HepG2 (cell line): ENCODE measurements around the gene SNRNP200. TPM values are rescaled to one million over a fixed set of nuclear protein-coding genes. Genes with fewer than 3 reads are reported as not detected.

Source experiments
- BORCS8-MEF2B ChIP-seq: sonication (generic); formaldehyde crosslinking; IDR thresholded peaks from 2 replicates; pipeline ENCODE4 v1.8.0; 2022; ENCODE audit warnings: mild to moderate bottlenecking, missing genetic modification reagents
- HNRNPL ChIP-seq: fragments of 200-400 bp; formaldehyde crosslinking; IDR thresholded peaks from 2 replicates; pipeline ENCODE4 v1.6.1; 2017; ENCODE audit warnings: mild to moderate bottlenecking, low read depth, low read length
- KLF6 ChIP-seq: IDR thresholded peaks from 2 replicates; pipeline ENCODE4 v1.8.0; 2016; ENCODE audit warnings: missing biosample characterization, missing genetic modification reagents
- KMT2B ChIP-seq: IDR thresholded peaks from 2 replicates; pipeline ENCODE4 v1.6.1; 2016; ENCODE audit warnings: missing genetic modification reagents, missing compliant biosample characterization
- MAZ ChIP-seq, 2 experiments: sonication (generic) in 1 of 2; formaldehyde crosslinking in 1 of 2; IDR thresholded peaks; 2 replicates each; pipeline versions ENCODE4 v1.5.0 to v1.6.1; 2012 to 2020; ENCODE audit warnings: low read depth in 2 of 2, mild to moderate bottlenecking in 2 of 2, borderline replicate concordance in 1 of 2, improper control_type of control experiment in 1 of 2, low read length in 1 of 2, missing genetic modification reagents in 1 of 2, moderate library complexity in 1 of 2
- NR2F6 ChIP-seq, 2 experiments: IDR thresholded peaks; 2 replicates each; pipeline ENCODE4 v1.6.1; 2016; ENCODE audit warnings: antibody characterized with exemption in 1 of 2, mild to moderate bottlenecking in 1 of 2
- RNF219 ChIP-seq: sonication (generic); formaldehyde crosslinking; IDR thresholded peaks from 2 replicates; pipeline ENCODE4 v1.5.0; 2020; ENCODE audit warnings: mild to moderate bottlenecking, missing genetic modification reagents
- ZBED4 ChIP-seq: sonication (generic); formaldehyde crosslinking; IDR thresholded peaks from 2 replicates; pipeline ENCODE4 v1.4.0; 2020; ENCODE audit warnings: missing genetic modification reagents, borderline replicate concordance
- ZNF20 ChIP-seq: sonication (generic); formaldehyde crosslinking; IDR thresholded peaks from 2 replicates; pipeline ENCODE4 v1.4.0; 2020; ENCODE audit warnings: mild to moderate bottlenecking, moderate library complexity, missing genetic modification reagents
- ZNF367 ChIP-seq: sonication (generic); formaldehyde crosslinking; IDR thresholded peaks from 2 replicates; pipeline ENCODE4 v1.4.0; 2020; ENCODE audit warnings: missing genetic modification reagents, borderline replicate concordance
- ZNF567 ChIP-seq: sonication (generic); formaldehyde crosslinking; IDR thresholded peaks from 2 replicates; pipeline ENCODE4 v1.8.1; 2023; ENCODE audit warnings: mild to moderate bottlenecking, missing genetic modification reagents, borderline replicate concordance
- ZNF766 ChIP-seq: sonication (generic); formaldehyde crosslinking; IDR thresholded peaks from 2 replicates; pipeline ENCODE4 v1.5.0; 2020; ENCODE audit warnings: missing genetic modification reagents, borderline replicate concordance
- ZNF768 ChIP-seq: sonication (generic); formaldehyde crosslinking; IDR thresholded peaks from 2 replicates; pipeline ENCODE4 v1.4.0; 2020; ENCODE audit warnings: missing genetic modification reagents
- ZNF776 ChIP-seq: sonication (generic); formaldehyde crosslinking; IDR thresholded peaks from 2 replicates; pipeline ENCODE4 v1.4.0; 2020; ENCODE audit warnings: mild to moderate bottlenecking, missing genetic modification reagents
- ZNF781 ChIP-seq: sonication (generic); formaldehyde crosslinking; IDR thresholded peaks from 2 replicates; pipeline ENCODE4 v1.5.1; 2020; ENCODE audit warnings: borderline replicate concordance, mild to moderate bottlenecking, missing genetic modification reagents; ENCODE audit errors: not compliant biosample characterization
- polyA plus RNA-seq, 8 experiments: library from polyadenylated mRNA; depleted of rRNA in 3 of 8; stranded (reverse) in 7 of 8; unstranded in 1 of 8; fragments of >200 nt; fragmentation: Illumina TruSeq in 4 of 8; extraction: Trizol in 4 of 8; gene quantifications; 2 replicates each; pipeline versions ENCODE4 v1.2.1 to v1.2.3, GENCODE V29; 2011 to 2016; ENCODE audit warnings: low read depth in 4 of 8, missing spikeins in 1 of 8, mixed read lengths in 1 of 8; ENCODE audit not compliant: insufficient read depth in 1 of 8
- total RNA-seq, 5 experiments: library from RNA; depleted of rRNA; stranded (reverse); fragments of >200 nt; fragmentation: Illumina TruSeq; extraction: Trizol; gene quantifications; 2 replicates each; pipeline ENCODE4 v1.2.3, GENCODE V29; 2016; ENCODE audit warnings: low read depth in 1 of 5
- TF ChIP-seq, protein P1 (sequence below): sonication (generic); formaldehyde crosslinking; IDR thresholded peaks from 2 replicates; pipeline ENCODE4 v1.4.0; 2020; ENCODE audit warnings: missing genetic modification reagents

SNRNP200 gene
- total and polyA plus RNA-seq, 2 of the 13 experiments (the other 11 are each of a cell fraction or from before 2014, with no cell fraction given), result 99.0 to 232 TPM

- TF ChIP-seq, protein P1, sequence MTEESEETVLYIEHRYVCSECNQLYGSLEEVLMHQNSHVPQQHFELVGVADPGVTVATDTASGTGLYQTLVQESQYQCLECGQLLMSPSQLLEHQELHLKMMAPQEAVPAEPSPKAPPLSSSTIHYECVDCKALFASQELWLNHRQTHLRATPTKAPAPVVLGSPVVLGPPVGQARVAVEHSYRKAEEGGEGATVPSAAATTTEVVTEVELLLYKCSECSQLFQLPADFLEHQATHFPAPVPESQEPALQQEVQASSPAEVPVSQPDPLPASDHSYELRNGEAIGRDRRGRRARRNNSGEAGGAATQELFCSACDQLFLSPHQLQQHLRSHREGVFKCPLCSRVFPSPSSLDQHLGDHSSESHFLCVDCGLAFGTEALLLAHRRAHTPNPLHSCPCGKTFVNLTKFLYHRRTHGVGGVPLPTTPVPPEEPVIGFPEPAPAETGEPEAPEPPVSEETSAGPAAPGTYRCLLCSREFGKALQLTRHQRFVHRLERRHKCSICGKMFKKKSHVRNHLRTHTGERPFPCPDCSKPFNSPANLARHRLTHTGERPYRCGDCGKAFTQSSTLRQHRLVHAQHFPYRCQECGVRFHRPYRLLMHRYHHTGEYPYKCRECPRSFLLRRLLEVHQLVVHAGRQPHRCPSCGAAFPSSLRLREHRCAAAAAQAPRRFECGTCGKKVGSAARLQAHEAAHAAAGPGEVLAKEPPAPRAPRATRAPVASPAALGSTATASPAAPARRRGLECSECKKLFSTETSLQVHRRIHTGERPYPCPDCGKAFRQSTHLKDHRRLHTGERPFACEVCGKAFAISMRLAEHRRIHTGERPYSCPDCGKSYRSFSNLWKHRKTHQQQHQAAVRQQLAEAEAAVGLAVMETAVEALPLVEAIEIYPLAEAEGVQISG, result peak; percentile 48; the same call in 1 of the 2 replicates
- TF ChIP-seq RNF219 (no peak), ZNF781 (CRISPR knock-in tag) (no peak), ZNF20 (no peak), ZNF768 (peak; percentile 42; the same call in 1 of the 2 replicates), ZNF367 (no peak), ZBED4 (CRISPR knock-in tag) (peak; percentile 35; the same call in 1 of the 2 replicates), NR2F6 (IDR thresholded peaks at IDR 0.05) (no peak), NR2F6 (CRISPR knock-in tag; IDR thresholded peaks at IDR 0.05) (no peak), ZNF766 (CRISPR knock-in tag) (peak; percentile 80; the same call in 1 of the 2 replicates), ZNF567 (CRISPR knock-in tag) (no peak), BORCS8-MEF2B (CRISPR knock-in tag) (peak; percentile 56; the same call in 1 of the 2 replicates), ZNF776 (peak; percentile 34; the same call in 1 of the 2 replicates), HNRNPL (peak; percentile 51; the same call in 1 of the 2 replicates), KMT2B (CRISPR knock-in tag) (0 out of 2 replicates have a peak, but pooled peaks have one; percentile 23), KLF6 (no peak; the same call in 1 of the 2 replicates), MAZ (IDR thresholded peaks at IDR 0.05; ENCODE audit: borderline replicate concordance, low read depth, low read length) (no peak), MAZ (CRISPR knock-in tag; IDR thresholded peaks at IDR 0.05; ENCODE audit: low read depth) (no peak; the same call in 1 of the 2 replicates)
Observed at GRCh38 chr2:96325041-96325883, 19.9 kb upstream of the SNRNP200 start, which contains the start of gene ITPRIPL1 (continued).
